Omental fat pad (tissue), 4 donors: ENCODE data around the gene OR2AJ1. TPM values are rescaled to one million over a fixed set of nuclear protein-coding genes. Genes with fewer than 3 reads are reported as not detected.

Experiments used
- ATAC-seq: fragments of 150-250 bp; one replicate; pipeline ENCODE4 v1.9.1; 2016; ENCODE audit warnings: mild to moderate bottlenecking, moderate library complexity; ENCODE audit not compliant: low FRiP score
- DNase-seq: peaks from one replicate; pipeline ENCODE4 v3.0.0-alpha.2; 2019; ENCODE audit warnings: low spot score
- CTCF ChIP-seq, 3 donors: fragments of 450-650 bp; IDR thresholded peaks; one replicate each; pipeline ENCODE4 v1.5.1; 2016 to 2017; ENCODE audit warnings: antibody characterized with exemption in 3 of 3, mild to moderate bottlenecking in 3 of 3, moderate library complexity in 2 of 3
- total RNA-seq, 4 donors: library from RNA; depleted of rRNA; stranded (reverse); fragments of >200 nt; gene quantifications; one replicate each; pipeline ENCODE4 v1.1.0, GENCODE V29; 2016

Gene OR2AJ1
- total RNA-seq, 4 donors from 2014 or later: not detected

- ATAC-seq (no peak), DNase-seq (no peak)
- TF ChIP-seq CTCF (IDR thresholded peaks at IDR 0.05): no peak
Observed at GRCh38 chr1:247905910-247906503, 18.7 kb upstream of the OR2AJ1 start.

- no peak for TF ChIP-seq CTCF (IDR thresholded peaks at IDR 0.05)
- ATAC-seq (peak; percentile 95), DNase-seq (no peak)
Observed at GRCh38 chr1:247906504-247907047, 18.1 kb upstream of the OR2AJ1 start.

GRCh38 chr1:247908766-247909165 is 15.9 kb upstream of the OR2AJ1 start:
- TF ChIP-seq CTCF (IDR thresholded peaks at IDR 0.05): no peak
- no peak for DNase-seq
- no peak for ATAC-seq

GRCh38 chr1:247913786-247914185 is 10.9 kb upstream of the OR2AJ1 start:
- no peak for TF ChIP-seq CTCF (IDR thresholded peaks at IDR 0.05)
- ATAC-seq (no peak), DNase-seq (no peak)

- DNase-seq (no peak), ATAC-seq (no peak)
- no peak for TF ChIP-seq CTCF (IDR thresholded peaks at IDR 0.05)
Observed at GRCh38 chr1:247914941-247915662, 9.6 kb upstream of the OR2AJ1 start.

- no peak for TF ChIP-seq CTCF (IDR thresholded peaks at IDR 0.05)
- no peak for ATAC-seq
- DNase-seq: no peak
Observed at GRCh38 chr1:247919952-247920351, 4.7 kb upstream of the OR2AJ1 start, which contains the start of gene OR2T8. TSS of gene OR2T8 (plus strand) at chr1:247920252. CDS start at chr1:247921018, 766 bp downstream.
